ENCODE results near the gene VPS13D.

VPS13D gene

DNA sequence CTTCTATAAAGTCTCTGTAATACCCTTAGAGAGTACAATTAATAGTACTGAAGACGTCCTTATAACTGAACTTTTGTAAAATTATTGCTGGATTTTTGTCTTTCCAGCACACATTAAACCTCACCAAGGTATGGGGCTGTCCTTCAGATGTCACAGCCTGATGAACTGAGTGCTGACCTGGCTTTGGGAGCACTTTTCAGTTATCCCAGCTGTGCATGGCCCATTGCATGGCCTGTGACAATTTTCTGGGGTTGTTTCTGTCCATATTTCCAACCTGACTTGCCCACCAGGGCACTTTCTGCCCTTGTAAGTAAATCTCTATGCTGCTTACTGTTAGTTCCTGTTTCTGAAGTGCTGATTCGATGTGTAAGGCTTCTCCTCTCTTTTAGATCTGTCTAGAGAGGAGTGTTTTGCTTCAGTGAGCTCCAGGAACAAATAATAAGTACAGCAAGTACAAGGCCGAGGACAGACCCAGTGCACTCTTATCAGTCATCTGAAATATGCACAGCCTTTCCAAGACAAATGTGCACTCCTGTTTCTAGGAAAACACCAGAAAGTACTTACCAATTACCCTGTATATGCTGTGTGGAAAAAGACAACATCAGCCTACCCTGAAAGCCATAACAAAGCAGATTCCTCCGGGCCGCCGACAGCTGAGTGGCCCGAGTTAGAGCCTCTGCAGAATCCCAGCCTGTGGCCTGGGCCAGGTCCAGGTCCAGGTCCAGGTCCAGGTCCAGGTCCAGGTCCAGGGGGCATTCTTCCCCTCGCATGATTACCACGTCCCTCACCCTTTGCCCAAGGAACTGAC lies 266.5 kb downstream of the VPS13D start:
- DNase-seq: peak; percentile 51 to 58

DNA sequence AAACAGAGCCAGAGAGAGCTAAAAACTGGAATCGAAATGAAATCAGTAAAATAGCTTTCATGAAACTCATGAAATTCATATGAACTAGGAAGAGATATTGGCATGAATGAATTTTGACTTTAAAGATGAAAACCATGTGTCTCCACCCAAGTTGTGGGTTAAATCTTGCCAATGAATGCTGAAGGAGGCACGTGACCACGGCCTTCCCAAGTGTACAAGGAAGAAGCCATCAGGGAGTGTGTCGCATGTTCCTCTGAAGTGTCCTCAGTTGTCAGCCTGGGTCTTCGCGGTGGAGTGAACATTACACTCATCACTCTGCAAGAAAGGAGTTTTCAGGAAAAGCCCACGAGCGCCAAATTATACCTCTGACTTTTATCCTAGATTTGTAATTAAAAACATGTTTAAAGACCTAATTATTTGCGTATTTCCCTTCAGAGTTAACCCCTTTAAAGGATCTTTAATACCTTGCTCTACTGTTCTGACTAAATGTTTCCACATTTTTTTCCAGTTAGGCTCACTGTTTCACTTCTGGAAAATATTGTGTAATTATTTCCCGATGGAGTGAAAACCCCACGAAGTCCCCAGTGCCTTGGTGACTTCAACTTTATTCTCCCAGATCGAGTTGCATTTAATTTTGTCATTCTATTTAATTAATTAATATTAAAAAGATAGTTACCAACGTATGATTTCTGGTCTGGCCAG lies 269.9 kb downstream of the VPS13D start:
- DNase-seq: no peak

DNA sequence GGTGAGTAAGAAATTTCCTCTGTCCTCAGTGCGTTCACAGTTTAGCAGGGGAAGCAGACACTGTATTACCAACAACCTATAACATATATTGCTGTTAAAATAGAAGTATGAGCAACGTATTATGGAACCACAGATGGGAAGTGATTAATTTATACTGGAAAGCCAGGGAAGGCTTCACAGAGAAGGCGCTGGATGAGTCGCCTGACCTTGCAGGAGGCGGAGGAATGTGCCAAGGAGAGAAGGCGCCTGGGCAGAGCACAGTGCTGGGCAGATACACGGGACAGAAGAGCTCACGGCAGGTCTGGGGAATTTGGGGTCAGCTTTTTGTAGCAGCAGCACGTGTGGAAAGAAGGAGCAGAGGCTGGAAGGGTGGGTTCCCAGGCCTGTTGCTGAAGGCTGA lies 271.8 kb downstream of the VPS13D start:
- DNase-seq: no peak

DNA sequence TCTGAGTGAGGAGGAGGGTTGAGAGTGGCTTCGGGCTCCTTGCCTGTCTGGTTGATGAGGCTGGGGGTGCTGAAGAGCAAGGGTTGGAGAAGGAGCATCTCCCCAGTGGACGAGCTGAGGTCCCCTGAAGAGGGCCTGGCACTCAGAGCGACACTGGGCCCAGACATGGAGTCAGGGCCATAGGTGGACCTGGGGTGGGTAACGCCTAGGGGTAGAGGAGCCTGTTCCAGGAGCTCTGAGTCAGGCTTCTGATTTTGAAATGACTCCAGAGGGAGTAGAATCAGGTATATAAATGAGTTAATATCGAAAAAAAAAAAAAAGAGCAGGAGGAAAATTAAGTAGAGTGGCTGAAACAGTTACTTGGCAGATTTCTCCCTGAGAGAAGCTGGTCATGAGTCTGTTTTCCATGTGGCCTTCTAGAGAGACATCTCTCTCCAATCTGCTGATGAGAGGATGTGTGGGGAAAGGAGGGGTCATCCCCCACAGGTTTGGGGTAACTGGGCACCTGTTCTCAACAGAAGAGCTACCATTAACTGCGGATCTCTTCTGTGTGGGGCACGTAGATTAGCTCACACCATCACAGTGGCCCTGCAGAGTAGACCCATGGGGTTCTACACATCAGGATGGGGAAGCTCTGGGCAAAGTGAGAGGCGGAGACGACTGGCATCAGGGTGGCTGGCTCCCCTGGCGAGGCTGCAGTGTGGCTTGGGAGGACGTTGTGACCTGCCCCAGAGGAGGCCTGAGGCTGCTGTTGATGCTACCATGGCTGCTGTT lies 272.7 kb downstream of the VPS13D start:
- DNase-seq: no peak

DNA sequence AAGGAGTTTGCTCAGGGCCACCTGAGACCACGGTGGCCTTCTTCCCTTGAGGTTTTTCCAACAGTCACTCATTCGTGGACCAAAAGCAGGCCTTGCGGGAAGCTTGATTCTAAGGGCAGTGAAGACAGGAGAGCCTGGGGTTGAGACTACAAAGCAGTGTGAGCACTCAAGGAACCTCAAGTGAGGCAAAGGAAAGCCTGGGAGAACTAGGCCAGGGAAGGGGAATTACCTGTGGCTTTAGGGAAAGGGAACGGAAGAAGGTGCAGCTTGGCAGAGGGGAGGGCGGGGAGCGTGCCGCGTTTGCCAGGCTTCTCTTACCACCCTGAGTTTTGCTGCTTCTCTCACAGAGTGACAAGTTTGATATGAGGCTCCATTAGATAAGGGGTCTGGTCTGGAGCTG lies 273.9 kb downstream of the VPS13D start:
- DNase-seq: no peak

DNA sequence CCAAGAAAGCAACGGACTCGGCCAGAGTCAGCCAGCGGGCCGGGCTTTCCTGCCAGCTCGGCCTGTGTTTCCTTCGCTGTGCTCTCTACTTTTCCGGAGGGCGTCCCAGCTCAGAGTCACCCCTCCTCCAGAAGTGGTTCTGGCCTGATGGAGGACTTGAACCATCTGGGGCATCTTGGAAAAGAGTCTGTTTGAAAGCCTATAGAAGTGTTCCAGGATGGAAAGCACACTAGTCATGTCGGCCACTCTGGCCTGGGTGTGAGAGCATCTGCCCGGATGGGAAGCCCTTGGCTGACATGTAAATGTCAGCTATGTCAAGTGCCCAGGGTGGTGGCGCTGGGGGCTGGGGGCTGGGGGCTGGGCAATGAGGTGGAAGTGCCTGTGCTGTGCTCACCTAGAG lies 274.8 kb downstream of the VPS13D start:
- no peak for DNase-seq

DNA sequence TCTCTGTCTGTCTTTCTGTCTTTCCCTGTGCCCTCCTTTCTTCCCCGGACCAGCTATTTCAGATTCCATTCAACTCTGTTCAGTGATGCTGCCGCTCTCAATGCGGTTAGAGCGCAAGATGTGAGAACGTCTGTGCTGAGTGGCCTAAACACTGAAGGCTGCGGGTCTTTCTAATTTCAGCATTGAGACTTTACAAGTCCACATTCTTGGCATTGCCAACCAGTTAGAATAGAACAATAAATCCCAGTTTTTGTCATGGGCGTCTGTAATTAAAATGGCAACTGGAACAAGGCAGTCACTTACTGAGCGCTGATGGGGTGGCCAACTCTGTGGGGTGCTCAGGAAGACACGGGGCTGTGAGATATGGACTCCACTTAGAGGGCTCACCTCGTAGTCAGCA lies 275.4 kb downstream of the VPS13D start:
- no peak for DNase-seq

DNA sequence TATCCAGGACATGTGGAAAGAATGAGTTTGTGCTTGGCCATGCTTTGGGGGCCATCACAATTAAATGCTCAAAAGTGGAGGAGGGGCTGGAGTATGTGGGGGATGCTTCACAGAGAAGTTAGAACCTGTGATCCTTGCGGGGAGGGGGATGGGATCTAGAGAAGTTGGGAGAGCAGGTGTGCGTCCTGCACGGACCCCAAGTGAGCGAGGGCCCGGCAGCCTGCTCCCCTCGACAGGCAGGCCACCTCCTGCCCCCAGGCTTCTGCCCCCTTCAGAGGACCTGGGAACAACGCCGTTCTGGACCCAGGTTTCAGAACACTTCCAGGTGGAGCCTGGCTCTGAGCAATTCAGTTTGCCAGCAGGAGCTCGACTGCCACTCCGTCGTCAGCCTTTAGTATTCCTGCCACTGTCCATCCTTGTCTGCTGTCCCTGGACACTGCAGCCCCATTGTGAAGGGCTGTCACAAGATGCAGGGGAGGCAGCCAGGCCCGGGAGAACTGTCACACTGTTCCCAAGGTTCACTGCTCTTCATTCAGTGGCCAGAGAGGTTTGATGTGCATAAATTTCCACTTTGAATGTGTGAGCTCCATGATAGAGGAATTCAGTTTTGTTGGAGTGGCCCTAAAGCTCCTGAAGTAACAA lies 275.9 kb downstream of the VPS13D start:
- no peak for DNase-seq

DNA sequence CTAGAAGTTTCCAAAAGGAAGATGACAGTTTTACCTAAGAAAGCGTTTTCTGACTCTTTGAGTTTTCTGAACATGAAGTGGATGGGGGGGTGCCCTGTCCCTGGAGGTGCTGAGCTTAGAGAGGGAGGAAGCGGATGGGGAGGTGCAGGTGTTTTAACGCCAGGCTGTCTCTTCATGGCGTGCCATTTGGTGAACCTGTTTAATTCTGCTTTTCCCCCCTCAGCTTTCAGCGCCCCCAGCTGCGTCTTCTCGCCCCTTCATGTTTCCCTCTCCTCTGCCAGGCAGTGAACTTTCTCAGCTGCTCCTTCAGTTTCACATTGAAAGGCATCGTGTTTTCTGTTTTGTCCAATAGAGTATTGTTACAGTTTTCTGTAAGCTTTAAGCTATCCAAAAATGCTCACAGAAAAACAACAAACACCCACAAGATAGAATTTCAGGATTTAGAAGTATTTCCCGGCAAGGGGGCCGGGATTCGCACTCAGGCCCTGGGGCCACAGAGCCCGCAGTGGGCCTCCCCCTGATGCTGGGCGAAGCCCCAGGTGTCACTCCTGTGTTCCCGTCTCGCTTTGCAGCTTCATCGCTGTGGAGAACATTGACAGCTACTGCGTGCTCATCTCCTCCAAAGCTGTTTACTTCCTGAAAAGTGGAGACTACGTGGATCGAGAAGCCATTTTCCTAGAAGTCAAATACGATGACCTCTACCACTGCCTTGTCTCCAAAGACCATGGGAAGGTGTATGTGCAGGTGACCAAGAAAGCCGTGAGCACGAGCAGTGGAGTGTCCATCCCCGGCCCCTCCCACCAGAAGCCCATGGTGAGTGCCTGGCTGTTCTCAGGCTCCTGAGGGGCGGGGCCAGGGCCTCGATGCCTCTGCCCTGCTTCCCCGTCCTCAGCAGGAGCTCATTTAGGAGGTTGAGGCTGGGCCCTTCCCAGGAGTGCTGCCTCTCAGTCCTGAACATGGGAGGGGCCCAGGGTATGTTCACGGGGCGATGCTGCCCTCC lies 276.8 kb downstream of the VPS13D start:
- DNase-seq: no peak

DNA sequence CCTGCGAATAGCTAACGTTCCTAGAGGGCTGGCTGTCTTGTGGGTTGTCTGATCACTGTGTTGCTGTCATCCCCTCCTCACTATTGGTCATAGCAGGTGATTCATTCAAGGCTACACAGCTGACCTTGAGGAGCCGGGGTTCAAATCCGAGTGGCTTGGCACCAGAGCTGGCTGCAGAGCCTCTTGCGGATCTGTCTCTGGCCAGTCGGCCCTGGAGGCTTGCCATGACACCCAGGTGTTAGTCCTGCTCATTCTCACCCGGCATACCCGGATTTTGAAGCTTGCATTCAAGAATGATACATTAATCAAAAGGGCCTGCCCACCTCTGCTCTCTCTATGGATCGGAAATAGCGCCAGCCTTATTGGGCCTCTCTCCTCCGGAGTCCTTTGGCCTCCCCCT lies 277.8 kb downstream of the VPS13D start:
- no peak for DNase-seq

DNA sequence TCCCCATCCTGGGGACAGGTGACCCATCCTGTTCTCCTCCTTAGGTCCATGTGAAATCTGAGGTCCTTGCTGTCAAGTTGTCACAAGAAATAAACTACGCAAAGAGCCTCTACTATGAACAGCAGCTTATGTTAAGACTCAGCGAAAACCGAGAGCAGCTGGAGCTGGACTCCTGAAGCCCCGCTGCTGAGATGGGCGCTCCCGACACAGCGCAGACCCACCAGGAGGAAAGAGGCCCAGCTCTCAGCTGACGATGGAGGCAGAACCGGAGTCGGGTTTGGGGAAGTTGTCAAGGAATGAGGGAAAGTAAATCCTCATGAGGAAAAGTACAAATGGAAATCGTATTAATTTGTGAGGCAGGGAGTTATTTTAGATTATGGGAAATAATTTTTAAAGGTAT lies 279.0 kb downstream of the VPS13D start:
- no peak for DNase-seq

DNA sequence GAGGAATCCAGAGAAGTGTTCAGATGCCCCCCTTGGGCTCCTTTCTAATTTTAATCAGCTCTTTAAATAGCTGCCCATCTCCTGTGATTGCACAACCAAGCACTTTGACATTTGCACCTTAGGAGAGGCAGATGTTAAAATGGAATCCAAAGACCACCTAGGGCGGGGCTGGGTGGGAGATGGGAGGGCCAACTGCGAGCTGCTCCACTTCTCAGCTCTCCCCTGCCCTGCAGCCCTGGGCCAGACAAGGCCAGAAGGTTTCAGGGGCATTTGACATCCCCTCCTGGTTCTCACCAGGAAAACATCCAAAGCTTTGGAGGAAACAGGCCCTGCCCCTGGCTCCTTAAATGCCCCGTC lies 281.3 kb downstream of the VPS13D start:
- DNase-seq: no peak

DNA sequence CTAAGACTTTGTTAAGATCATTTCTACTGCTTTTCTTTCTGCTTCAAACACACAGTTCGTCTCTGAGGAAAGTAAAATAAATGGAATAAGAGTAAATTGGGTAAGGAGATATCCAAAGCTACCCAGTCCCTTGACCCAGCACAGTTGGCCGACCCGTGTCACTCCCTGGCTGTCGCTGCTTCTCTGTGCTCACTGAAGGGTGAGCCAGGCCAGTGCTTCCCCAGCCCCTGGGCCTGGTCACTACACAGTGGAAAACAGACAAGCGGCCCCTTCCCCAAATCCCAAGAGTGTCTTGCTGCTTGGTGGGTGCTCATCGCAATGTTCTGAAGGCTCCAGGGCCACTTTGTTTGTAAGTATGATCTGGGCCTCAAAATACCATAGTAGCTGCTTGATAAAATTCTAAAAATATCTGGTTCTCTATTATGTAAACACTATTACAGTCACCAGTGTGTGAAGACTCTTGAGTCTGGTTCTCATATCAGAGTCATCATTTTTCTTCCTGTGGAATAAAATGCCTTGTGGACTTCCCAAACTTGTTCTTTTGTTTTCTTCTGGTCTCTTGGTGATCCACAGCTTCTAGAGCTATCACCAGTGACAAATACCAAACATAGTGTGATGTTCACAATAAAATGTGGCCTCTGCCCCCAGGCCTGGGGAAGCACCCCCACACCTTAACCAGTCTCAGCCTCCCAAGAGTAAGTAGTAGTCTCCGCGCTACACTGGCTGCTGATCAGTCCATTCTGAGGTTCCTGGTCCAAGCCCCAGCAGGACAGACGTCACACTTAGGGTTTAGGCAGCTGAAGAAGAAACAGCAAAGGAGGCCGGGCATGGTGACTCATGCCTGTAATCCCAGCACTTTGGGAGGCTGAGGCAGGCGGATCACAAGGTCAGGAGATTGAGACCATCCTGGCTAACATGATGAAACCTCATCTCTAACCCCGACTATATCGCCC lies 282.0 kb downstream of the VPS13D start:
- DNase-seq: peak in 1 of 2 experiments; percentile 1

DNA sequence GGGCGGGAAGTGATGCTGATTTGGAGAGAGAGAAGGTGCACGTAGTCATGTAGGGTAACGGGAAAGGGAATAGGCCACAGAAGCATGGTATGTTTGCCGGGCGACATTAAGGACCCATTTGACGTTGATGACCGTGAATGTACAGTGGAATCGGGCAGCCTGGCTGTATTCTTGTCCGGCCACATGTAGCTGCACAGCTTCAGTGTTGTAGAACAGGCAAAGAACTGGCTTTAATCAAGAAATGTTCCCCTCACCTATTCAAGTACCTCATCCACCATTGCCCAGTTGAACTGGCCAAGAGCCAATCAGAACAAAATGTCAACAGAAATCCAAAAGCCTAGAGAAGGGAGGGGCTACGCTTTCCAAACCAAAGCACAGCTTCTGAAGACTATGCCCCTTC lies 283.4 kb downstream of the VPS13D start:
- DNase-seq: no peak

DNA sequence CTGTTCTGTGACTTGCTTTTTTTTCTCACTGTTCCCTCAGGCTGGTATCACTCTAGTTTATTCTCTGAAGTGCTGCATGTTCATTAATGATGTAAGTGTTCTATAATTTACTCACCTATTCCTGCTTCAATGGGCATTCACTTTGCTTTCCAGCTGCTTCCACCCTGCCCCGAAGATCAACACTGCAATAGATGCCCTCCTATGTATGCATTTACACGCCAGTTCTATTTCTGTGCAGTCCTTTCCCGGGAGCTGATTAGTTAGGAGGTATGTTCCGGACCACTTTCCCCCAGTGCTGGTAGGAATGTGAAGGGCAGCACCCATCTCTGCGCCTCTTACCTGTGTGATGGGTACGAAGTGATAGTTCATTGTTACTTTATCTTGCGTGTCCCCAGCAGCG lies 284.8 kb downstream of the VPS13D start:
- DNase-seq: no peak

DNA sequence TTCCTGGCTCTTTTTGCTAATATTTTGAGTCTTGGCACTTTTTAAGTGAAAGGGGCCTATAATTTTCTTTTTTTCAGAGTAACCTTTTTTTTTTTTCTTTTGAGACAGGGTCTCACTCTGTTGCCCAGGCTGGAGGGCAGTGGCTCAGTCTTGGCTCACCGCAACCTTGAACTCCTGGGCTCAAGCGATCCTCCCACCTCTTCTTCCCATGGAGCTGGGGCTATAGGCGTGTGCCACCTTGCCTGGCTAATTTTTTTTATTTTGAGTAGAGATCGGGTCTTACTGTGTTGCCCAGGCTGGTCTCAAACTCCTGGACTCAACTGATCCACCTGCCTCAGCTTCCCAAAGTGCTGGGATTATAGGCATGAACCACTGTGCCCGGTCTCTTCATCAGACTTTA lies 285.4 kb downstream of the VPS13D start:
- DNase-seq: no peak

DNA sequence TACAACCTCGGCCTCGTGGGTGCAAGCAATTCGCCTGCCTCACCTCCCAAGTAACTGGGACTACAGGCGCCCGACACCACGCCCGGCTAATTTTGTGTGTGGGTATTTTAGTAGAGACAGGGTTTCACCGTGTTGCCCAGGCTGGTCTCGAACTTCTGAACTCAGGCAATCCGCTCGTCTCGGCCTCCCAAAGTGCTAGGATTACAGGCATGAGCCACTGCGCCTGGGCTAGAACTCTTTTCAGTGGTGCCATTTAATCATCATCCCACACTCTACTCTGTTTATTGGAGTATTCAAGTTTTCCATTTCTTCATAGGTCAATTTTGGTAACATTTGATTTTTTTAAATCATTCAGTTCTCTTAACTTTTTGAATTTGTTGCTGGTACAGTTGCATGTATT lies 286.9 kb downstream of the VPS13D start:
- no peak for DNase-seq

DNA sequence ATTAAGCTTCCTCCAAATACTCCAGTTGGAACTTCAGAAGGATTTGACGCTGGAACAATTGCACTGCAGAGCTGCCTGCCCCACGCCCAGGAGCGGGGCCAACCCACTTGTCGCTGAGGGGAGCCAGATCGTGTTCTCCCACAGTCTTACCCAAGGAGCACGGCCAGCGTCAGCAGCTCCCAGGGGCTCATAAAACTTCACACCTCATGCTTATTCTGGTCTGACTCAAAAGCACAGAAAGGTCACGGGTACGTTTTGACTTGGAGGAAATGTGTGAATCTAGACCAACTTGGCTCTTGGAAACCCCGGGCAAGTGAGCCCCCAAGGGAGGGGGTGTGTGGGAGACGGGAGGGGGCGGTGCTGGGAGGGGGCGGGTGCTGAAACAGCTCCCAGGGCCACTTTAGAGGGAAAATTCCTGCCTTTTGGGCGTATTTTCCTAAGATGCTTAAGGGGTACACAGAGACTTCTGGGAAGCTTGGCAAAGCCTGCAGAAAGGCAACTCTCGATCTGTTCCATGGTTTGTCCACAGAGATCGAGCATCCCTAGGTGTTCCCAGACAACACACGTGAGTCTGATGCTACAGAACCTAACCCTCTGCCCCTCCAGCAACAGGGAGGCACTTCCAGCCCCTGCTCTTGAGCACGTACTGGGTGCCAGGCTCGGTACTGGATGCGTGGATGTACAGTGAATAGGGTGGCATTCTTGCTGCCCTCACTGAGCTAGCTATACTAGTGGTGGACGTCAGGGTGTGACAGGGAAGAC lies 289.3 kb downstream of the VPS13D start:
- no peak for DNase-seq

DNA sequence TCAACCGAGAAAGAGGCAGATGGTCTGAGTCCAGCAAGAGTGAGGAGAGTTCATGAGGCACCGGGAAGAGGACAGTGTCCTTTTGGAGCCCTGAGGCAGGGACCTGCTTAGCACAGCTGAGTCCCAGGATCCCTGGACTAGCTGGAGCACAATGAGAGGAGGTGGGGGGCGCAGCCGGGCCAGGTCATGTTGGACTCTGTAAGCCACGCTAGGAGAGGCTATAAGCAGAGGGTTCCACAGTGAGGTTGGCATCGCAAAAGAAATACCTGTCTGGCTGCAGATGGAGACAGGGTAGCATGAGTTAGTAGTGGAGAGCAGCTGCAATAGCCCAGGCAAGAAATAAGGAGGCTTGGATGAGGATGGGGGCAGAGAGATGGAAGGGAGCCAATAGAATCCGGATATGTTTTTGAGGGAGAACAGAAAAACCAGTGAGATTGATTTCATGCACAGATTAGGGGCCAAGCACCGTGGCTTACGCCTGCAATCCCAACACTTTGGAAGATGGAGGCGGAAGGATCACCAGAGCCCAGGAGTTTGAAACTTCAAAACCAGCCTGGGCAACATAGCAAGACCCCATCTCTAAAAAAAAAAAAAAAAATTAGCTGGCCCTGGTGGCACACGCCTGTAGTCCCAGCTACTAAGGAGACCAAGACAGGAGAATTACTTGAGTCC lies 290.0 kb downstream of the VPS13D start:
- DNase-seq: no peak

DNA sequence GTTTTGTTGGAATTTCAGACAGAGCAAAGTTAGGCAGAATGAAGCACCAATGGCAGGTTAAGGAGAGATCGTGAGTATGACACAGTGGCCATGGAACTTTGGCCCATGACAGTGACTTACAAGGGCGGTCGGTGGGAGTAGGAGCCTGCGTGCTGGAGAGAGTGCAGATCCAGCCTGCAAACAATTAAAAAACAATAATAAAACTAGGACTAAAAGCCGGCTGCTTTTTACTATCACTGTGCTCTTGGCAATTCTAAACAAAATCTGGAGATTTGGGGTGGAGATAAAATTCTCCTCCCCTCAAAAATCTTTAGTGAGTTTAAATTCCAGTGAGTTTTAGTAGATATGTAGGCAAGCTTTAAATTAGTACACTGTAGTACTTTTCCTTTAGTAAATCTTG lies 291.3 kb downstream of the VPS13D start:
- DNase-seq: no peak

All from Kasumi-1 (cell line).